ENCODE results near the gene MB21D2. TPM values are rescaled to one million over a fixed set of nuclear protein-coding genes. Genes with fewer than 3 reads are reported as not detected.

Gene MB21D2
- total RNA-seq, 6 experiments from 2014 or later, result 17.2 to 20.9 (median 19.5) TPM

DNA sequence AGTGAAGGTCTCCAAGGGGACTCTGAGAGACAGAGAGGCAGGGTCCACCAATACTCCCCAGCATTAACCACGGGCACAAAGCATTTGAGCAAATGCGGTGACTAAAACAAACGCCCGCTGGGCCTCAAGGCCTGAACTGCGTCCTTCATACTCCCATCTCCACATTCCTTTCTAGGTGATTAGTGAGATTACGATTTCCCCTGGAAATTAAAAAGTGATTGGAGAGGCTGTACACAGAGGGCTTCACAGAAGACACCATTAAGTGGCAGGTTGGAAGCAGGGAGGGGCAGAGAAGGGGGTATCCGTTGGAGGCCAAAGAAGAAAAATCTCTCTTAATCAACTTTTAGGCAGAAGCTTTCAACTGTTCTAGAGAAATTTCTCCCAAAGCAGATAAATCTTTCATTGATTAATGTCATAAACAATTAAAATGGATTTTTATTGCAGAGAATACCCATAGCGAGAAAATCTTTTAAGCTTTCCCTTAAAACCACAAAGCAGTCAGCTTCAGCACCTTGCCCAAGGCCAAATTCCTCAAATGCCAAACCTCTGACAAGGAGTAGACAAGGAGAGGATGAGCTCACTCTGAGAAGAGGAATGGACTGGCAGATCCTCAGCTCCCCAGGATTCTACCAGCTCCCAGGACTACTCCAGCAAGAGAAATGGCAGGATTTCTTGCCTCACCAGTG is 38.2 kb downstream of the MB21D2 start:
- Mint-ChIP-seq H3K4me3 (peak overlapping the region; percentile 79), H3K9me3 (no peaks in the 10 kb centered on the region), H3K27ac (no peak overlapping the region), H3K27me3 (ENCODE audit: insufficient read depth) (peaks cover 7% of the 10 kb centered on the region), H3K4me1 (ENCODE audit: low read depth) (peaks cover 23% of the 10 kb centered on the region), H3K36me3 (ENCODE audit: low read depth) (peaks cover 16% of the 10 kb centered on the region)
- TF ChIP-seq CTCF (IDR thresholded peaks at IDR 0.05), result no peak
- DNase-seq, result peak; percentile 99

DNA sequence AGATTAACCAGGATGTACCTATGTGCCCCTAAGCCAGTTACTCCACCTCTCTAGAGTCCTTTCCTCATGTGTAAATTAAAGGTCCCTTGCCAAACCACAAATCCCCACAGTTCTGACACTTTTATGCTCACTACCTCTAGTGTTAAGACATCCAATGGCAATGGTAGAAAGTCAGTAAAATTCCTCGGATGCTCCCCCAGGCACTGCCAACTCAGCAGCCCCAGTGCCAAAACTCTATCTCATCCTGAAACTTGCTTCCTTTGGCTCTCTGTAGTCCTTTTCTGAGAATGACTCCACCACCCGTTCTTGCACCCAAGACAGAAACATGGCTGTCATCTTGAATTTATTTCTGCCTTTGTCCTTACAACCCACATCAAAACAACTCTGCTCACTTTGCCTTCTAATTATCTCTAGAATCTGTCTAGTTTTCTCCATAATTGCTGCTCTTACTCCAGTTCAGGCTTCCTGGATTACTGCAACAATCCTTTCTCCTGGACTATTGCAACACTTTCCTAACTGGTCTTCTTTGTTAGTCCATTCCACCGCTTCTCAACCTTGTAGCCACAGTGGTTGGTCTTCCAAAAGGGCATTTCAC is 41.6 kb downstream of the MB21D2 start:
- Mint-ChIP-seq H3K27me3 (ENCODE audit: insufficient read depth) (peaks cover 7% of the 10 kb centered on the region), H3K4me1 (ENCODE audit: low read depth) (peaks cover 16% of the 10 kb centered on the region), H3K27ac (peak overlapping the region; percentile 73), H3K9me3 (no peaks in the 10 kb centered on the region), H3K4me3 (no peak overlapping the region), H3K36me3 (ENCODE audit: low read depth) (peaks cover 31% of the 10 kb centered on the region)
- peak; percentile 36 for DNase-seq
- no peak for TF ChIP-seq CTCF (IDR thresholded peaks at IDR 0.05)

- no peak for DNase-seq
- Mint-ChIP-seq H3K4me1 (ENCODE audit: low read depth) (peaks cover 59% of the 10 kb centered on the region), H3K27me3 (ENCODE audit: insufficient read depth) (no peaks in the 10 kb centered on the region; the same call in 1 of the 2 replicates), H3K4me3 (no peak overlapping the region), H3K27ac (peak overlapping the region; percentile 34; the same call in 1 of the 2 replicates), H3K36me3 (ENCODE audit: low read depth) (peaks cover 14% of the 10 kb centered on the region; the same call in 1 of the 2 replicates), H3K9me3 (no peaks in the 10 kb centered on the region)
- no peak for TF ChIP-seq CTCF (IDR thresholded peaks at IDR 0.05)
These were observed 46.8 kb downstream of the MB21D2 start for GRCh38 chr3:192870822-192871221.

DNA sequence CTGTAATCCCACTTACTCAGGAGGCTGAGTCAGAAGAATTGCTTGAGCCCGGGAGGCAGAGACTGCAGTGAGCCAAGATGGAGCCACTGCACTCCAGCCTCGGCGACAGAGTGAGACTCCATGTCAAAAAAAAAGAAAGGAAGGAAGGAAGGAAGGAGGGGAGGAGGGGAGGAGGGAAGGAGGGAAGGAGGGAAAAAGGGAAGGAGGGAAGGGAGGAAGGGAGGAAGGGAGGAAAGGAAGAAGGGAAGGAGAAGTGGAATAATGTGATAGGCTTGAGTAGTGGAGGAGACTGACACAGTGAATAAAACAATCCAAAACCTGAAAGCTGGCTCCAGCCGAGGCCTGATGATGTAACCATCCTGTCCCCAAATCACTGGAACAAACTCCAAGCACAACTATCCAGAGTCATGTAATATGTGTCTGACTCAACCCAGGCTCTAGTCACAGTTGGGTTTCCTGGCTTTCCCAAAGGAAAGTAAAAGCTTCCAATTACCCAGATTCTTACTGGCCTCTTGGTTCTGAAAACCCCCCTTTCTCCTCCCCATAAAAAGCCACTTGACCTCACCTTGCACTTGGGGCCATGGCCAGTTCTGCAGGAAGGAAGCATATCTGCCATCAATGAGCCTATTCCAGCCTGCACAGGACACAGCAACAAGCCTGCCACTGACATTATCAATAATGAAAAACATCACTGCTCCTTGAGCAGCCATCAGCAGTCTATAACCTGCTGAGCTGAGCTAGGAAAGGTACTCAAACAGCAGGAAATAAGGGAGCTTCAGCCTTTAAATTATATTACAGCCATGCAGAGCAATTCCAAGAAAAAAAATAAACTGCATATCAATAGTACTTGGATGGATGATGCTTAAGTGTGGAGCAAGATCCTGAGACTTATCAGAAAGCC is 48.3 kb downstream of the MB21D2 start:
- no peak for TF ChIP-seq CTCF (IDR thresholded peaks at IDR 0.05)
- Mint-ChIP-seq H3K36me3 (ENCODE audit: low read depth) (peaks cover 22% of the 10 kb centered on the region), H3K9me3 (no peaks in the 10 kb centered on the region), H3K27ac (peak overlapping the region; percentile 91), H3K27me3 (ENCODE audit: insufficient read depth) (no peaks in the 10 kb centered on the region; the same call in 1 of the 2 replicates), H3K4me1 (ENCODE audit: low read depth) (peaks cover 68% of the 10 kb centered on the region), H3K4me3 (peak overlapping the region; percentile 76)
- peak; percentile 72 for DNase-seq

DNA sequence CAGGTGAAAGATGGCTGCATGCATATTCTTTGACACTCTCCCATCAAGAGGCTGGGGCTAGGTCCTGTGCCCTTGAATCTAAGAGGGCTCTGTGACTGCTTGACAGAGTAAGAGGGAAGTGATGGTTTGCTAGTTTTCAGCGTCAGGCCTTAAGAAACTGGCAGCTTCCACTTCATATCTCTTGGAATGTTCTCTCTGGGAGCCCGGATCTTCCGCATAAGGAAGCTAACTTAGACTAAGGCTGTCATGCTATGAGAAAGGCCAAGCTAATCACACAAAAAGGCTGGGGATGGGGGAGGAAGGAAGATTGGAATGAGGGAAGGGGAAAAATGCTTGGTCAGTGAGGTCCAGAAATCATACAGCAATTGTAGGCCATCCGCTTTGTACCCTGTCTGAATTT is 50.0 kb downstream of the MB21D2 start:
- Mint-ChIP-seq H3K4me1 (ENCODE audit: low read depth) (peaks cover 61% of the 10 kb centered on the region), H3K36me3 (ENCODE audit: low read depth) (peaks cover 14% of the 10 kb centered on the region), H3K9me3 (no peaks in the 10 kb centered on the region), H3K27ac (peak overlapping the region; percentile 91; the same call in 1 of the 2 replicates), H3K4me3 (no peak overlapping the region), H3K27me3 (ENCODE audit: insufficient read depth) (no peaks in the 10 kb centered on the region; the same call in 1 of the 2 replicates)
- no peak for DNase-seq
- TF ChIP-seq CTCF (IDR thresholded peaks at IDR 0.05), result no peak
